Lung microvascular endothelial cell (primary cell): Measurements from ENCODE around the gene EGFR. TPM values are rescaled to one million over a fixed set of nuclear protein-coding genes. Genes with fewer than 3 reads are reported as not detected.

Experiments
- DNase-seq, 2 donors: peaks; one replicate each; pipeline versions ENCODE4 v3.0.0 to v3.0.0-alpha.2; 2010; ENCODE audit warnings: low read depth in 2 of 2
- total RNA-seq: library from RNA; depleted of rRNA; stranded (reverse); fragments of >200 nt; gene quantifications from 2 replicates; pipeline ENCODE4 v1.2.1, GENCODE V29; 2014

The EGFR gene
- total RNA-seq, 1 donor from 2014 or later = 0.20 TPM

DNA sequence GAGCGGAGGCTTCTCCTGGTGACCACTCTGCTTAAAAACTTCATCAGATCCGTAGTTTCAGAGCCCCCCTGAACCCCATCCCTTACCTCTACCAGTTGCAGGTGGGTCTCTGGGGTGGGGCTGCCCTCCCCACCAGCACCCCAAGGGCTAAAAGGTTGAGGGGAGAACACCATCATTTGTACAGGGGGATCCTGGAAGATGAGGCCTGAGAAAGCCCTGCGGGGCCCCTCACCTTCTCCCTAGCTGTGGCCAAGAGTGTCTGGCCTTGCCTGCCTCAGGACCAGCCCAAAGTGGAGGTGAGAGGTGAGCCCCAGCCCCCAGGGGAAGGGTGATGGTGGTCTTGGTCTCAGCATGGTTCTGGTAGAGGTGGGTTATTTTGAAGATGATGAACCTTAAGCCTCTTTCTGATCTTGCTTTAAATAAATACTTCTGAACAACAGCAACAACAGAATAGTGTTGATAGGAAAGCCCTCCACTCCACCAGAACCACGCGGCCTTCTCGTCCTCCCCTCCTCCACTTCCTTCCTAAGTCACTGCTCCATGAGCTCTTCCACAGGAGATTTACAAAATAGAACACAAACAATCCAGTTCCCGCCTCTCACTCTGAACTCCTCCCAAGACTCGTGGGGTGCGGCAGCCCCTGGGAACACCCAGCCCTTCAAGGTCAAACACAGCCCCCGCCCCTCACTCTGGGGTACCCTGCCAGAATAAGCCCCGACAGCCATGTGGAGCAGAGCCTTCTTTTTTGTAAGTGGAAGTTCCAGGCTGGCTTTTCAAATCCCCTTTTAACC lies 169.1 kb downstream of the EGFR start:
- DNase-seq = peak; percentile 55 to 65

DNA sequence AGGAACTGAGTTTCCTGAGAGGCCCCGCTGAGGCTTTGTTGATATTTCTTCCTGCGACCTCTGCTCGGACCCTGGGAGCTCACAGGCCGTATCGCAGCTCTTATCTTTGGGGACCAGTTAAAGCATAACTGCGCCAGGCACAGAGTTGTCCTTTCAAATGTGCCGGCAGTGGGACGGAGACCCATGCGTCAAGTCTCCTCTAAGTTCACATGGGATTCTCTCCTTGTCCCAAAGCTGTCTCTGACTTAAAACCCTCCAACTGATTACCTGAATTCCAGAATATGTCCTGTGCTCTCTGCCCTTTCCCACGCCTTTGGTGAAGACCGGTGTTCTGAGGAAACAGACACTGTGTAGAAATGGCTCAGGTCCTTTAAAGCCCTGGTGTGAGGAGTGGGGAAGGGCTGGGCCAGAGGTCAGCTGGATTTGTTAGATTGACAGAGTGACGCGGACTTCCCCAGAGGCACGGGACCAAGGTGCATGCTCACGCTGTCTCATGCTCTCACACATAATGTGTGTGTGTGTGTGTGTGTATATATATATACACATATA lies 169.8 kb downstream of the EGFR start:
- DNase-seq = no peak

DNA sequence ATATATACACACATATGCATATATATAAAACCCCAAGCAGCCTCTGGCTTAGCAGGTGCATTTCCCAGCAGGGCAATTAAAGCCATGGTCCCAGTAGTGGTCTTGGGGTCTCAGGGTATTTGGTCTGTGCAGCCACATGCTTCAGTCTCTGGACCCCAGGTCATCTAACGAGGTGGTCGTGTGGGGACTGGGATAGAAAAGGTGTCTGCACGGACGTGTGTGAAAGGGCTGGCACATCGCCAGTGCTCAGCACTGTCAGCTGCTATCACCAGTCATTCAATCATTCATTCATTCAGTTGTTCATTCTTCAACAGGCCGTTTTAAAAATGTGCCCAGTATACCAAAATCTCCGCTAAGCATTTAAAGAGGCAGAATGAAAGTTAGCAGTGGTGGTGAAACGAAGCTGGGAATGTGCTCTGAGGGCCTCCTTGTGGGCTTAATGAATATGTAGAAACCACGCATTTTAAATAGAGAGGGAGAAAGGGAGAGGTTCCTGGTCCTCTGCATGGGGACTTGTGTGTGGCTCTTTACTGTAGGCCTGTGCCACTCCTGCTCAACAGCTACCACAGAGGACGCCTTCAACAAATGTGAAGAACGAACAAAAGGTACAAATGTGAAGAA lies 170.4 kb downstream of the EGFR start:
- DNase-seq = no peak

DNA sequence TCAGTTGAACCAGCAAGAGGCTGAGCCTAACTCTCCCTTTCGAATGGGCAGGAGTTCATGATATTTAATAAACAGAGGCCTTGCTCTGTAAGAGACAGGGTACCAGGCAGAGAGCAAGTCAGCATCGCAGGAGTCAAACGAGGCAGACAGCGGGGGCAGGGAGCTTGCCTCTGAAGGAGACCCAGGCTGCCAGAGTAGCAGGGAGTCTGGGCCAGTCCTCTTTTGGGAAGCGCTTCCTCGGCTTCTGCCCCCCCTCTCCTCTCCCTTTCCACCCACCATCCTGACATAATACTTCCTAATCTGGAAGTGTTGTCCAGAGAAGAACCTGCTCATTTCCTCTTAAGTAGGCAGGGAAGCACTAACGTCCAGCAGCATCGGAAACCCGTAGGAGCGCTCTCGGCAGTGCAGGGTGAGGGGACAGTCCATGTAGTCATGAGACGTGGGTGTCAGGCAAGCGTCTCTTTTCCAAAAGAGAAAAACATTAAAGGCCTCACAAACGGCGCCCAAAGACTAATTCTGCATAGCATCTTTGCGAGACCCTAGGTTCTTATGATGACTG lies 171.1 kb downstream of the EGFR start:
- DNase-seq = no peak

DNA sequence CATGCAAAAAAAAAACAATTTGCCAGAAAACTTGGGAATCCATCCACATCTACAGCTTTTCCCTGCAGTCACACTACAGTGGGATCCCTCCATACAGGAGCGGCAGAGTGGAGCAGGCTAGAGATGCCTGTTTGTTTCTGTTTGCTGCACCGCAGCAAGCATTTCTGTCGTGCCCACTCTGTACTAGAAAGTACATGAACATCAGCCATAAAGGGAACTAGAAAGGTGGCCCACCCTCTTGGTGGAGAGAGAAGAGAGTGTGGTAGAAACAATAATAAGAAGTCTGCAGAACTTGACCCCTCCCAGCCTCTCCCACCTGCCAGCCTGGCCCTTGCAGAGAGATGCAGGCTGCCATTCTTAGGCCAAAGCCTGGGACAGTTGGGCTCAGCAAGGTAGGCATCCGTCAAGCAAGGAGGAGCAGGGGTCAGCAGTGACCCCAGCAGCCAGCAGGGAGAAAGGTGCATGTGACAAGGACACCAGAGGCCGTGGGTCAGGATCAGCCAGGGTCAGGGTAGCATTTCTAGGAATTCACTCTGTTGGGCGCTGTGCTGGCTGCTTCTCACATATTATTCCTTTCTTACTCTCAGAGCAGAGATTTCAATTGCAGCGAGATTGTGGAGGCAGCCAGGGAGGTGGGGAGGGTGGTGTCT lies 171.8 kb downstream of the EGFR start:
- no peak for DNase-seq

DNA sequence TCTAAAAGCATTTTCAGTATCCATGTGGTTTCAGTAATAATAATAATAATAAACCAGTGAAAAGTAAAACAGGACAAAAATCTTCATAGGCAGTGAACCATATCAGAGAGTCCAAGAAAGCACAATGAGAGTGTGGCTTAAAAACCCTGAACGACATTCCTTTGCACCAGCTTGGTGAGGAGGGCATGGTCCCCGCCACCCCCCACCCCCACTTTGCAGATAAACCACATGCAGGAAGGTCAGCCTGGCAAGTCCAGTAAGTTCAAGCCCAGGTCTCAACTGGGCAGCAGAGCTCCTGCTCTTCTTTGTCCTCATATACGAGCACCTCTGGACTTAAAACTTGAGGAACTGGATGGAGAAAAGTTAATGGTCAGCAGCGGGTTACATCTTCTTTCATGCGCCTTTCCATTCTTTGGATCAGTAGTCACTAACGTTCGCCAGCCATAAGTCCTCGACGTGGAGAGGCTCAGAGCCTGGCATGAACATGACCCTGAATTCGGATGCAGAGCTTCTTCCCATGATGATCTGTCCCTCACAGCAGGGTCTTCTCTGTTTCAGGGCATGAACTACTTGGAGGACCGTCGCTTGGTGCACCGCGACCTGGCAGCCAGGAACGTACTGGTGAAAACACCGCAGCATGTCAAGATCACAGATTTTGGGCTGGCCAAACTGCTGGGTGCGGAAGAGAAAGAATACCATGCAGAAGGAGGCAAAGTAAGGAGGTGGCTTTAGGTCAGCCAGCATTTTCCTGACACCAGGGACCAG lies 172.5 kb downstream of the EGFR start:
- DNase-seq = no peak

DNA sequence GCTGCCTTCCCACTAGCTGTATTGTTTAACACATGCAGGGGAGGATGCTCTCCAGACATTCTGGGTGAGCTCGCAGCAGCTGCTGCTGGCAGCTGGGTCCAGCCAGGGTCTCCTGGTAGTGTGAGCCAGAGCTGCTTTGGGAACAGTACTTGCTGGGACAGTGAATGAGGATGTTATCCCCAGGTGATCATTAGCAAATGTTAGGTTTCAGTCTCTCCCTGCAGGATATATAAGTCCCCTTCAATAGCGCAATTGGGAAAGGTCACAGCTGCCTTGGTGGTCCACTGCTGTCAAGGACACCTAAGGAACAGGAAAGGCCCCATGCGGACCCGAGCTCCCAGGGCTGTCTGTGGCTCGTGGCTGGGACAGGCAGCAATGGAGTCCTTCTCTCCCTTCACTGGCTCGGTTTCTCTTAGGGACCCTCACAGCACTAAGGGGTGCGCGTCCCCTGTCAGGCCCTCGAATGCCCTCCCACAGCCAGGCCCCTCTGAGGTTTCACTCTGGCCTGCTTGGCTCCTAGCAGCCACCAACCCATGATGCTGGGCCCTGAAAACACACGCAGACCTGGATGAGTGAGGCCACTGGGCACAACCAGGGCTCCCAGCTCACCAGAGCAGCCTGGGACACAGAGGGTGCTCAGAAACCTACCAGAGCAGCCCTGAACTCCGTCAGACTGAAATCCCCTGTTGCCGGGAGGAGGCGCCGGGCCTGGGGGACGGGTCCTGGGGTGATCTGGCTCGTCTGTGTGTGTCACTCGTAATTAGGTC lies 173.3 kb downstream of the EGFR start:
- DNase-seq = peak in 1 of 2 donors; percentile 43

DNA sequence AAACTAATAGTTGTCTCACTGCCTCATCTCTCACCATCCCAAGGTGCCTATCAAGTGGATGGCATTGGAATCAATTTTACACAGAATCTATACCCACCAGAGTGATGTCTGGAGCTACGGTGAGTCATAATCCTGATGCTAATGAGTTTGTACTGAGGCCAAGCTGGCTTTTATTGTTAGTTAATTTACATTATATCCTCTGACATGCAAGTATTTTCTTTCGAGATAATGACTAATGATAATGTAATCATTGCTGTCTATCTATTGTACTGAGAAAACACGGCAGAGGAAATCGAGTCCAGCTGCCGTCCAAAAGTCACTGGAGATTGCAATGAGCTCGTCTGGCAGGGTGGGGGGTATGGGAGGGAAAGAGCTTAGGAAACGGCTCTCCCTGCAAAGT lies 173.9 kb downstream of the EGFR start:
- DNase-seq = peak; percentile 26 to 91

DNA sequence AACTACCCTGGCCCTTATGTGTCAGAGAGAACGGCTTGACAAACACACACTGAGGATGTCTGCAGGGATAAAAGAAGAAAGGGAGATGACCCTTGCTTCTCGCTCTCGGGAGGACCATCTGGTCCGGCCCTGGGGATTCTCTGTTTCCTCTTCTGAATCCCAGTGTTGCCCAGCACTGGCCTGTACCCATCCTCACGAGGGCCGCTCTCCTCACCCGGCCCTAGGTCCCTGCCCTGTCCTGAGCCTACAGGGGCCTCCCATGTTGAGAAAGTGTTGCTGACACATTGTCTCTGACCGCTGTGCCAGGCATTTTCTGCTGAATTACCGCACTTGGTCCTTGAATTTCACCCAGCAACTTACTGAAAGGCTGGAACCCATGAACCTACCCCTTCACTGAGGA lies 174.4 kb downstream of the EGFR start:
- DNase-seq = no peak

DNA sequence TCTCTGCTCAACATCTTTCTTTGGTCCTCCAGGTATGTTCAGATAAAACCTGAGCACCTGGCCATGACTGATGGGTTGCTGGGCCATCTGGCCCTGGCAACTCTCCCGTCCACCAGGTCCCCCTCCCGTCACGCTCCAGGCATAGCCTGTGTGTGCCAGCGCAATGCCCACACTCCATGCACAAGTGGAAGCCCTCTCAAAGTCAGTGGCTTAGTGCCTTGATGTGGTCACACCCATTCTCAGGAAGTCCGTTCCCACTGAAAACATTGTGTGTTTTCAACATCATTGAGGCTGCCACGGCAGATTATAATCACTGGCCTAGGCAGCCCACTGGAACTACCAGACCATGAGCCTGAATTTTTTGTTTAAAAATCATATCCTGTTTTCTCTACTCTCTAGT lies 175.7 kb downstream of the EGFR start:
- peak in 1 of 2 donors; percentile 76 for DNase-seq

DNA sequence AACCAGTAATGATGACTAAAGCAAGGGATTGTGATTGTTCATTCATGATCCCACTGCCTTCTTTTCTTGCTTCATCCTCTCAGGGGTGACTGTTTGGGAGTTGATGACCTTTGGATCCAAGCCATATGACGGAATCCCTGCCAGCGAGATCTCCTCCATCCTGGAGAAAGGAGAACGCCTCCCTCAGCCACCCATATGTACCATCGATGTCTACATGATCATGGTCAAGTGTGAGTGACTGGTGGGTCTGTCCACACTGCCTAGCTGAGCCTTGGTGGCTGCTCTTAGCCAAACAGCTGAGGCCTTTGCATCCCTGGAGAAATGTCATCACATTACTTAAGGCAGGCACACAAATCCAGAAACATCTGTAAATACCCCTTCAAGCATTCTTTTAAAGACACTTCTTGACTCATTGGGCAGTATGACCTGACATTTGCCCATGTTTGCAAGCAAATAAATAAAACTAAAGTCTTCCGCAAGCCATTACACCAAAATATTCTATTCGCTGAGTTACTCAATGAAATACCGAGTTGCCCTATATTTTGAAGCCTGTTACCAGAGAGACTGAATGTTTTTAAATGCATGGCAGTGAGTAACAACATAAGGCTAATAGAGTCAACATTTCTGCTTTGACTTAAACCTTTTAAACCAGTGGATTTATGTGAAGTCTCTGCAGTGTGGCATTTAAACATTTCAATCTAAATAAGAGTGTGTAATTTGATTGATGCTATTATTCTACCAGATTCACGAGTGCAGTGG lies 180.0 kb downstream of the EGFR start:
- DNase-seq = no peak

DNA sequence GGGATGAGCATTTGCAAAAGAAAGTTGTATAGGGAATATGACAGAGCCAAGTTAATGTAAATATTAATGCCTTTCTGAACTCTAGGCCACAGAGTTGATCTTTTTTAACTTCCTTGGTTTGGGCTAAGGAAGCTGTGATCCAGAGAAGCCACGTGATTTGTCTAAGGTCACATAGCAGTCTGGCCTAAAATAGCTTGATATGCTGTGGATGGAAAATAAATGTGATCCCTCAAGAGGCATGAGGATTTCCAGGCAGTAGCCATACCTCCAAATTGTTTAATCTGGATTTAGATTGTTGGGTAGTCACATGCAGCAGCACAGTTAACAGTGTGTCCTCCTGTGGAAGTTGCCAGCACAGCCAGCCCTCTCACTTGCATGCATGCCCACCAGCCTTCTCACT lies 180.6 kb downstream of the EGFR start:
- DNase-seq = no peak

DNA sequence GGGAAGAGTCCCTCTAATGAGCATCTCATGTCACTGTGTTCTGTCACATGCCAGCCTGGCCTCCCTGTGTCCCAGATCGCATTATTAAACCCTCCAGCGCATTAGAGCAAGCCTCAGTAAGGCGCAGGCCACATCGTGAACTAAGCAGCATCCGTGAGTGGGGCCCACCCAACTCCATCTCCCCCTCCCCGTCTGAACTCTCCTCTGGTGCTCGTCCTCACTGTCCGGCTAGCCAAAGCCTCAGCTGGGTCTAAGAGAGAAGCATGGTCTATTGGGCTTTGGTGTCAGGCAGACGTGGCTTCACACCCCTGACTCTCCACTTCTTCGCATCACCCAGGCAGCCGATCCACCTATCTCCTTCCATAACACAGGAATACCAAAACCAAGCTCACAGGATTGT lies 181.6 kb downstream of the EGFR start:
- no peak for DNase-seq

DNA sequence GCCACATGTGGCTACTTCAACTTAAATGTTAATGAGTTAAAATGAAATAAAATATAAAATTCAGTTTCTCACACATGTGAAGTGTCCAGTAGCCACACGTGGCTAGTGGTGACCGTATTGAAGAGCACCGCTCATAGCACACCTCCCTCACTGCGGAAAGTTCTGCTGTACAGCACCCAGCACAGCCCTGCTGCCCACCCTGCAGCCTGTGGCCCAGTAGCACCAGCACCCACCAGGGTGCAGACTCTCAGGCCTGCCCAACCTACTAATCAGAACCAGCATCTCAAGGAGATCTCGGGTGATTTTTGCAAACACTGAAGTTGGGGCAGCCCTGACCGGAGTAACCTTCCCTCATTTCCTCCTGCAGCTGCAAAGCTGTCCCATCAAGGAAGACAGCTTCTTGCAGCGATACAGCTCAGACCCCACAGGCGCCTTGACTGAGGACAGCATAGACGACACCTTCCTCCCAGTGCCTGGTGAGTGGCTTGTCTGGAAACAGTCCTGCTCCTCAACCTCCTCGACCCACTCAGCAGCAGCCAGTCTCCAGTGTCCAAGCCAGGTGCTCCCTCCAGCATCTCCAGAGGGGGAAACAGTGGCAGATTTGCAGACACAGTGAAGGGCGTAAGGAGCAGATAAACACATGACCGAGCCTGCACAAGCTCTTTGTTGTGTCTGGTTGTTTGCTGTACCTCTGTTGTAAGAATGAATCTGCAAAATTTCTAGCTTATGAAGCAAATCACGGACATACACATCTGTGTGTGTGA lies 183.5 kb downstream of the EGFR start:
- no peak for DNase-seq

DNA sequence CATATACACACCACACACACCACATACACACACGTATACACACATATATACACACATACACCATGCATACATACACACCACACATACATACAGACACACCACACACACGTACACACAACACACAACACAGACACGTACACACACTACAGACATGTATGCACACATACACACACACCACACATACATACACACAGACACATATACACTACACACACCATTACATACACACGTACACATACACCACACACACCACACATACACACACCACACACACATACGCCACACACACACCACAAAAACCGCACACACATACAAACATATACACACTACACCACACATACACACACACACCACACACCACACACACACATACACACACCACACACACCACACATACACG lies 184.5 kb downstream of the EGFR start:
- no peak for DNase-seq

DNA sequence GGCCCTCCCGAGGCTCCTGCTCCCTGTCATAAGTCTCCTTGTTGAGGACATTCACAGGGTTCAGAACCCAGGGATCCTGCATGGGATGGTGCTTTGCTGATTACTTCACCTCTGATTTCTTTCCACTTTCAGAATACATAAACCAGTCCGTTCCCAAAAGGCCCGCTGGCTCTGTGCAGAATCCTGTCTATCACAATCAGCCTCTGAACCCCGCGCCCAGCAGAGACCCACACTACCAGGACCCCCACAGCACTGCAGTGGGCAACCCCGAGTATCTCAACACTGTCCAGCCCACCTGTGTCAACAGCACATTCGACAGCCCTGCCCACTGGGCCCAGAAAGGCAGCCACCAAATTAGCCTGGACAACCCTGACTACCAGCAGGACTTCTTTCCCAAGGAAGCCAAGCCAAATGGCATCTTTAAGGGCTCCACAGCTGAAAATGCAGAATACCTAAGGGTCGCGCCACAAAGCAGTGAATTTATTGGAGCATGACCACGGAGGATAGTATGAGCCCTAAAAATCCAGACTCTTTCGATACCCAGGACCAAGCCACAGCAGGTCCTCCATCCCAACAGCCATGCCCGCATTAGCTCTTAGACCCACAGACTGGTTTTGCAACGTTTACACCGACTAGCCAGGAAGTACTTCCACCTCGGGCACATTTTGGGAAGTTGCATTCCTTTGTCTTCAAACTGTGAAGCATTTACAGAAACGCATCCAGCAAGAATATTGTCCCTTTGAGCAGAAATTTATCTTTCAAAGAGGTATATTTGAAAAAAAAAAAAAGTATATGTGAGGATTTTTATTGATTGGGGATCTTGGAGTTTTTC lies 186.5 kb downstream of the EGFR start:
- DNase-seq = no peak

DNA sequence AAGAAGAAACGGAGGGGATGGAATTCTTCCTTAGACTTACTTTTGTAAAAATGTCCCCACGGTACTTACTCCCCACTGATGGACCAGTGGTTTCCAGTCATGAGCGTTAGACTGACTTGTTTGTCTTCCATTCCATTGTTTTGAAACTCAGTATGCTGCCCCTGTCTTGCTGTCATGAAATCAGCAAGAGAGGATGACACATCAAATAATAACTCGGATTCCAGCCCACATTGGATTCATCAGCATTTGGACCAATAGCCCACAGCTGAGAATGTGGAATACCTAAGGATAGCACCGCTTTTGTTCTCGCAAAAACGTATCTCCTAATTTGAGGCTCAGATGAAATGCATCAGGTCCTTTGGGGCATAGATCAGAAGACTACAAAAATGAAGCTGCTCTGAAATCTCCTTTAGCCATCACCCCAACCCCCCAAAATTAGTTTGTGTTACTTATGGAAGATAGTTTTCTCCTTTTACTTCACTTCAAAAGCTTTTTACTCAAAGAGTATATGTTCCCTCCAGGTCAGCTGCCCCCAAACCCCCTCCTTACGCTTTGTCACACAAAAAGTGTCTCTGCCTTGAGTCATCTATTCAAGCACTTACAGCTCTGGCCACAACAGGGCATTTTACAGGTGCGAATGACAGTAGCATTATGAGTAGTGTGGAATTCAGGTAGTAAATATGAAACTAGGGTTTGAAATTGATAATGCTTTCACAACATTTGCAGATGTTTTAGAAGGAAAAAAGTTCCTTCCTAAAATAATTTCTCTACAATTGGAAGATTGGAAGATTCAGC lies 187.6 kb downstream of the EGFR start:
- no peak for DNase-seq
